H1 (cell line): ENCODE measurements around the gene KHSRP. TPM values are rescaled to one million over a fixed set of nuclear protein-coding genes. Genes with fewer than 3 reads are reported as not detected.

Source experiments
- CTCF ChIA-PET: fragments of 300-600 bp; sonication (Branson Sonifier 250); formaldehyde crosslinking; loops from one replicate; lab custom pipeline; 2021; ENCODE audit not compliant: partially characterized antibody; lab: Charles Lee
- POLR2A ChIA-PET: fragments of 300-600 bp; sonication (Branson Sonifier 250); formaldehyde crosslinking; loops from one replicate; lab custom pipeline; 2021; ENCODE audit warnings: inconsistent platforms; ENCODE audit not compliant: partially characterized antibody; lab: Charles Lee
- DNase-seq, 2 experiments: peaks; one replicate each; pipeline versions ENCODE4 v3.0.0 to v3.0.0-alpha.2; 2010 to 2022; ENCODE audit warnings: low spot score in 2 of 2, low read depth in 1 of 2, mixed read lengths in 1 of 2
- FAIRE-seq: peaks from 2 replicates; lab custom pipeline; 2011; peaks lifted over from hg19 to GRCh38; lab: Jason Lieb, UNC
- H2AFZ ChIP-seq: 2 replicates; pipeline ENCODE4 v1.8.1; 2012; ENCODE audit warnings: low read length, inconsistent platforms
- H2AK5ac ChIP-seq: 2 replicates; pipeline ENCODE4 v1.6.1; 2013; ENCODE audit warnings: low read depth, low read length
- H2BK120ac ChIP-seq: replicated peaks from 2 replicates; pipeline ENCODE3; 2013; ENCODE audit warnings: low read depth, low read length, inconsistent platforms
- H2BK12ac ChIP-seq: 2 replicates; pipeline ENCODE4 v1.6.1; 2013; ENCODE audit warnings: low read depth, low read length
- H2BK15ac ChIP-seq: 2 replicates; pipeline ENCODE4 v1.6.1; 2013; ENCODE audit warnings: low read length
- H2BK20ac ChIP-seq: 2 replicates; pipeline ENCODE4 v1.6.1; 2013; ENCODE audit warnings: low read length
- H2BK5ac ChIP-seq: 2 replicates; pipeline ENCODE4 v1.6.1; 2013; ENCODE audit warnings: low read depth, low read length
- H3K14ac ChIP-seq: 2 replicates; pipeline ENCODE4 v1.6.1; 2013; ENCODE audit warnings: inconsistent platforms; ENCODE audit not compliant: insufficient read length
- H3K18ac ChIP-seq: 2 replicates; pipeline ENCODE4 v1.6.1; 2013; ENCODE audit warnings: low read length; ENCODE audit errors: extremely low read depth
- H3K23ac ChIP-seq: 2 replicates; pipeline ENCODE4 v1.6.1; 2013; ENCODE audit warnings: inconsistent platforms; ENCODE audit not compliant: insufficient read length
- H3K23me2 ChIP-seq: 2 replicates; pipeline ENCODE4 v1.6.1; 2013; ENCODE audit warnings: low read depth, low read length
- H3K27ac ChIP-seq: 2 replicates; pipeline ENCODE4 v1.6.1; 2011; ENCODE audit warnings: low read depth, low read length, inconsistent platforms
- H3K27me3 ChIP-seq, 4 experiments: replicated peaks in 1 of 4; 1 replicate in 1 of 4; 2 replicates in 3 of 4; pipeline versions ENCODE4 v1.6.1 to v1.8.1; 2011 to 2013; ENCODE audit warnings: low read length in 3 of 4, mild to moderate bottlenecking in 3 of 4, inconsistent platforms in 2 of 4, mixed read lengths in 2 of 4, moderate library complexity in 1 of 4; ENCODE audit not compliant: control insufficient read depth in 3 of 4, insufficient read depth in 3 of 4; ENCODE audit errors: extremely low read depth in 1 of 4
- H3K36me3 ChIP-seq, 4 experiments: 2 replicates each; pipeline versions ENCODE4 v1.6.1 to v1.8.1; 2011 to 2013; ENCODE audit warnings: mild to moderate bottlenecking in 4 of 4, low read length in 3 of 4, moderate library complexity in 2 of 4, control low read depth in 1 of 4, inconsistent platforms in 1 of 4; ENCODE audit not compliant: insufficient read depth in 4 of 4, control insufficient read depth in 2 of 4
- H3K4ac ChIP-seq: replicated peaks from 2 replicates; pipeline ENCODE3; 2013; ENCODE audit warnings: low read length, low read depth, mixed read lengths, inconsistent platforms; ENCODE audit not compliant: insufficient read length
- H3K4me1 ChIP-seq, 4 experiments: replicated peaks in 1 of 4; 1 replicate in 1 of 4; 2 replicates in 3 of 4; pipeline versions ENCODE4 v1.6.1 to v1.8.1; 2011 to 2013; ENCODE audit warnings: low read length in 3 of 4, inconsistent platforms in 2 of 4, mixed read lengths in 1 of 4; ENCODE audit not compliant: insufficient read depth in 4 of 4, control insufficient read depth in 3 of 4
- H3K4me2 ChIP-seq, 2 experiments: 2 replicates each; pipeline versions ENCODE4 v1.6.1 to v1.8.1; 2011 to 2013; ENCODE audit warnings: low read depth in 2 of 2, low read length in 2 of 2, control low read depth in 1 of 2, inconsistent platforms in 1 of 2, mild to moderate bottlenecking in 1 of 2; ENCODE audit not compliant: insufficient read depth in 1 of 2
- H3K4me3 ChIP-seq, 4 experiments: fragments of 200-600, 300-600 bp in 1 of 4; sonication (generic), shearing (Covaris generic), sonication (Bioruptor Twin) in 1 of 4; 2 replicates each; pipeline versions ENCODE4 v1.5.1 to v1.8.1; 2011 to 2016; ENCODE audit warnings: low read length in 4 of 4, low read depth in 3 of 4, control low read depth in 2 of 4, inconsistent platforms in 2 of 4, mild to moderate bottlenecking in 2 of 4, mixed read lengths in 1 of 4, moderate library complexity in 1 of 4; ENCODE audit not compliant: insufficient read depth in 2 of 4; ENCODE audit errors: extremely low read depth in 1 of 4
- H3K56ac ChIP-seq: replicated peaks from 2 replicates; pipeline ENCODE3; 2013; ENCODE audit warnings: low read depth, mild to moderate bottlenecking, mixed read lengths, low read length, inconsistent platforms; ENCODE audit not compliant: insufficient read length
- H3K79me1 ChIP-seq: 2 replicates; pipeline ENCODE4 v1.6.1; 2013; ENCODE audit warnings: low read depth, low read length, control low read depth
- H3K79me2 ChIP-seq, 2 experiments: 2 replicates each; pipeline versions ENCODE4 v1.6.1 to v1.8.1; 2012 to 2013; ENCODE audit warnings: low read length in 2 of 2, mild to moderate bottlenecking in 2 of 2, inconsistent platforms in 1 of 2; ENCODE audit not compliant: insufficient read depth in 2 of 2, control insufficient read depth in 1 of 2
- H3K9ac ChIP-seq, 4 experiments: replicated peaks in 1 of 4; 1 replicate in 1 of 4; 2 replicates in 3 of 4; pipeline versions ENCODE4 v1.6.1 to v1.8.1; 2011 to 2013; ENCODE audit warnings: low read depth in 3 of 4, low read length in 3 of 4, control low read depth in 2 of 4, mild to moderate bottlenecking in 2 of 4, moderate library complexity in 2 of 4, inconsistent platforms in 1 of 4; ENCODE audit errors: extremely low read depth in 1 of 4
- H3K9me3 ChIP-seq, 2 experiments: 2 replicates each; pipeline versions ENCODE4 v1.6.1 to v1.8.1; 2012 to 2013; ENCODE audit warnings: mild to moderate bottlenecking in 2 of 2, moderate library complexity in 2 of 2, control low read depth in 1 of 2, inconsistent platforms in 1 of 2, low read depth in 1 of 2, low read length in 1 of 2, mixed read lengths in 1 of 2; ENCODE audit not compliant: insufficient read depth in 2 of 2
- H4K20me1 ChIP-seq, 2 experiments: replicated peaks in 1 of 2; 2 replicates each; pipeline versions ENCODE3 to v1.8.1; 2011 to 2013; ENCODE audit warnings: inconsistent platforms in 2 of 2, low read length in 2 of 2, mild to moderate bottlenecking in 1 of 2; ENCODE audit not compliant: insufficient read depth in 2 of 2, control insufficient read depth in 1 of 2
- H4K5ac ChIP-seq: 2 replicates; pipeline ENCODE4 v1.6.1; 2013; ENCODE audit warnings: low read length, low read depth, mixed read lengths, inconsistent platforms; ENCODE audit not compliant: insufficient read length
- H4K8ac ChIP-seq: 2 replicates; pipeline ENCODE4 v1.8.0; 2013; ENCODE audit warnings: mild to moderate bottlenecking, moderate library complexity, low read length, inconsistent platforms; ENCODE audit not compliant: insufficient read depth; ENCODE audit errors: extremely low read depth
- H4K91ac ChIP-seq: replicated peaks from 2 replicates; pipeline ENCODE3; 2013; ENCODE audit warnings: low read length, mixed read lengths, inconsistent platforms; ENCODE audit not compliant: insufficient read length
- CEBPB ChIP-seq: IDR thresholded peaks from 2 replicates; pipeline ENCODE4 v1.6.1; 2012; ENCODE audit warnings: low read depth, low read length
- CTCF ChIP-seq, 3 experiments: IDR thresholded peaks; 1 replicate in 2 of 3; 2 replicates in 1 of 3; pipeline versions ENCODE4 v1.5.1 to v1.6.1; 2011; ENCODE audit warnings: low read length in 3 of 3, mild to moderate bottlenecking in 3 of 3, inconsistent platforms in 2 of 3, low read depth in 1 of 3, moderate library complexity in 1 of 3; ENCODE audit not compliant: insufficient read depth in 1 of 3; ENCODE audit errors: control extremely low read depth in 1 of 3
- RAD21 ChIP-seq, 2 experiments: IDR thresholded peaks in 1 of 2; conservative IDR thresholded peaks in 1 of 2; 2 replicates each; pipeline ENCODE4 v1.6.1; 2011; ENCODE audit warnings: low read depth in 2 of 2, low read length in 2 of 2, improper control_type of control experiment in 1 of 2, inconsistent platforms in 1 of 2, mild to moderate bottlenecking in 1 of 2, moderate library complexity in 1 of 2
- WGBS, 2 experiments: shearing (Covaris generic) in 1 of 2; methylation state at CpG; one replicate each; pipeline versions ENCODE4 v1.1.6 to v1.1.7; 2013 to 2015; ENCODE audit warnings: low lambda C conversion rate in 2 of 2, mixed read lengths in 2 of 2, inconsistent platforms in 1 of 2, low coverage in 1 of 2, missing lambda C conversion rate in 1 of 2; ENCODE audit not compliant: insufficient replicate concordance in 2 of 2, insufficient coverage in 1 of 2, insufficient read length in 1 of 2; ENCODE audit errors: extremely low coverage in 1 of 2, missing lambda C conversion rate in 1 of 2; 5-methylcytosine and 5-hydroxymethylcytosine counted together
- polyA plus RNA-seq, 7 experiments: library from polyadenylated mRNA; depleted of rRNA in 3 of 7; stranded (reverse) in 5 of 7; unstranded in 2 of 7; fragments of >200 nt in 5 of 7; fragments of 200-250 nt in 2 of 7; gene quantifications; 1 replicate in 5 of 7; 2 replicates in 1 of 7; 4 replicates in 1 of 7; pipeline versions ENCODE4 v1.2.1 to v1.2.3, GENCODE V29; 2011 to 2013; ENCODE audit warnings: missing spikeins in 2 of 7, mixed read lengths in 2 of 7
- total RNA-seq: library from RNA; stranded (reverse); fragmentation: NEBNext Ultra II Directional; extraction: Animal tissue kit (Norgen Biotek cat#: 25700); gene quantifications from 2 replicates; pipeline ENCODE4 v1.2.1, GENCODE V29; 2021

KHSRP gene
- total and polyA plus RNA-seq, 2 of the 8 experiments (the other 6 are each of a cell fraction or from before 2014, with no cell fraction given) = 143 to 573 TPM

- H3K4me2 ChIP-seq = no peak overlapping the region
- WGBS, 2 experiments = 71% methylated on average over 8 of the region's 11 CpGs; no CpG with 5 or more reads in 1 of the 2 experiments
- no peak overlapping the region for H2BK120ac ChIP-seq
- no peaks in the 10 kb centered on the region for H3K4me1 ChIP-seq
- H3K23ac ChIP-seq = no peak overlapping the region
- no peak overlapping the region for H4K8ac ChIP-seq
- H3K14ac ChIP-seq = no peak overlapping the region
- H2BK5ac ChIP-seq = no peak overlapping the region
- POLR2A ChIA-PET = no interaction called here
- H3K79me1 ChIP-seq = no peaks in the 10 kb centered on the region
- H3K27ac ChIP-seq = no peak overlapping the region
- H4K20me1 ChIP-seq = no peaks in the 10 kb centered on the region
- H3K4ac ChIP-seq = no peak overlapping the region
- no peak overlapping the region for H4K91ac ChIP-seq
- no peaks in the 10 kb centered on the region for H3K9me3 ChIP-seq
- H4K5ac ChIP-seq = no peak overlapping the region
- H3K56ac ChIP-seq = no peak overlapping the region
- no peak overlapping the region for H3K9ac ChIP-seq
- no peaks in the 10 kb centered on the region for H3K36me3 ChIP-seq
- H3K18ac ChIP-seq = no peak overlapping the region
- H3K23me2 ChIP-seq = no peaks in the 10 kb centered on the region
- no peak overlapping the region for H2AK5ac ChIP-seq
- TF ChIP-seq CEBPB (no peak), CTCF (IDR thresholded peaks at IDR 0.05; ENCODE audit: control extremely low read depth in 1 of 3, insufficient read depth in 1 of 3, low read depth in 1 of 3, low read length in 3 of 3) (peak in 2 of 3 experiments; percentile 28 to 36; a peak in 2 of 4 replicates), RAD21 (IDR thresholded peaks at IDR 0.05 in 1 of 2, conservative IDR thresholded peaks at IDR 0.05 in 1 of 2; ENCODE audit: low read depth in 2 of 2, low read length in 2 of 2) (peak in 1 of 2 experiments; percentile 17; a peak in 1 of 4 replicates)
- TF ChIP-seq, all 59 proteins: peak for 2
- no peak overlapping the region for H2AFZ ChIP-seq
- DNase-seq (no peak), FAIRE-seq (no peak)
- H2BK12ac ChIP-seq = no peak overlapping the region
- CTCF ChIA-PET = no interaction called here
- H3K79me2 ChIP-seq = no peaks in the 10 kb centered on the region
- H2BK15ac ChIP-seq = no peak overlapping the region; the same call in 1 of the 2 replicates
- no peak overlapping the region for H2BK20ac ChIP-seq
- no peak overlapping the region for H3K4me3 ChIP-seq
- peaks cover 0 to 6% (median 0%) of the 10 kb centered on the region in 4 experiments; a peak in 1 of 7 replicates for H3K27me3 ChIP-seq
Observed at GRCh38 chr19:6433165-6433564, 8.6 kb upstream of the KHSRP start.
